ENCODE data around the gene OXGR1. TPM values are rescaled to one million over a fixed set of nuclear protein-coding genes. Genes with fewer than 3 reads are reported as not detected.

The OXGR1 gene
- total RNA-seq, 1 donor: not detected

DNA sequence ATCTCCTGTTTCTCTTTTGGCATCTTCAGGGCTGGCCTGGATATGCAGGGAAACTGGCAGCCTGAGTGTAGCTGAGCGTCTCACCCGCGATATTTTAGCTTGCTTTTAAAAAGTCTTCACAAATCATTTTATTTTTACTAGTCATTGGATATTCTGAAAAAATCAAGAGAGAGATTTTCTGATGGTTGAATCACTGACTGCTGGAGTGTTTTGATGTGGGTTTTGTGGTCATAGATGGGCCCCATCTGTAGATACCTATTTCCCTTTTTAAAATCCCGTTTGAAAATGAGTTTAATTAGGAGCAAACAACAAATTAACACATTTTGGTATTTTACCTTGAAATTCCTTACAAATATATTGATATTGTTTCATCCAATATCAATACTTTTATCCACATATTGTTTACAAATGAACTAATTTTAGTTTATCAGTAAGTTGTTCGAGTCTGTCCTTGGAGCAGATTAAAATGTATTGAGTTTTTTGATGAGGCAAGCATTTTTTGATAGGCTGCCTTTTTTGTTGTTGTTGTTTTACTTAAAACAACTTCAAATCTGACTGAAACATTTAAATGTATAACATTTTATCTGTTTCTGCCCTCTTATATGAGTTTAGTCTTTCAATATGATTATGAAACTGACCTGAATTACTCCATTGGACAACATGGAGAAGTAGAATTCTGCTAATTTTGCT is 21.5 kb upstream of the OXGR1 start:
- Histone ChIP-seq H3K27me3 (ENCODE audit: insufficient read depth, low read length) (peaks cover 35% of the 10 kb centered on the region), H3K9me3 (ENCODE audit: low read depth, low read length) (no peaks in the 10 kb centered on the region), H3K4me1 (ENCODE audit: insufficient read depth, low read length) (no peaks in the 10 kb centered on the region), H3K4me3 (ENCODE audit: low read length) (no peak overlapping the region)

DNA sequence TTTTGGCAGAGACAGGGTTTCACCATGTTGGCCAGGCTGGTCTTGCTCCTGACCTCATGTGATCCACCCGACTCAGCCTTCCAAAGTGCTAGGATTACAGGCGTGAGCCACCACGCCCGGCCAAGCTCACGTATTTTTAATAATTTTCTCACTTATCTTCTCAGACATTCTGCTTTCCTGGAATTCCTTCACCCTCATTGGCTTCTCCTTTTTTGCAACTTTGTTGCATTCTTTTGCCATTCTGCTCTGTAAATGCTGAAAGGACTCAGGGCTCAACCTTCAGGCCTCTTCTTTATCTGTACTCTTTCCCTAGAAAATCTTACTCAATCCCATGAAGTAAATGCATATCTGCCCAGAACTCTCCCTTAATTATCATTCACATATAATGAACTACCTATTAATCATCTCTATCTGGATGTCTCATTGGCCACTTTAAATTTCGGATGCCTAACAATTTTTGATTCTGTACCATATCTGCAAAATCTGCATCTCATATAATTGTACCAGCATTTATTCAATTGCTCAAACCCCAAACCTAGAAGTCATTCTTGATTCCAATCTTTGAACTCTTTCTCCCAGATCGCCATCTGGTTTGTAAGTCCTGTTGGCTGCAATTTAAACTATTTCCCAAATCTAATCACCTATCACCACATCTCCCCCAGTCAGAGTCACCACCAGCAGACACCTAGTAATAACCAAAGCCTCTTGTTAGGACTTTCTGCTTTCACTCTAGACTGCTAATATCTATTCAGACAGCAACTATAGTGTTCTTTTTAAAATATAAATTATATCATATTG is 18.2 kb upstream of the OXGR1 start:
- Histone ChIP-seq H3K9me3 (ENCODE audit: low read depth, low read length) (no peaks in the 10 kb centered on the region), H3K27me3 (ENCODE audit: insufficient read depth, low read length) (peaks cover 27% of the 10 kb centered on the region), H3K4me1 (ENCODE audit: insufficient read depth, low read length) (no peaks in the 10 kb centered on the region), H3K4me3 (ENCODE audit: low read length) (no peak overlapping the region)

DNA sequence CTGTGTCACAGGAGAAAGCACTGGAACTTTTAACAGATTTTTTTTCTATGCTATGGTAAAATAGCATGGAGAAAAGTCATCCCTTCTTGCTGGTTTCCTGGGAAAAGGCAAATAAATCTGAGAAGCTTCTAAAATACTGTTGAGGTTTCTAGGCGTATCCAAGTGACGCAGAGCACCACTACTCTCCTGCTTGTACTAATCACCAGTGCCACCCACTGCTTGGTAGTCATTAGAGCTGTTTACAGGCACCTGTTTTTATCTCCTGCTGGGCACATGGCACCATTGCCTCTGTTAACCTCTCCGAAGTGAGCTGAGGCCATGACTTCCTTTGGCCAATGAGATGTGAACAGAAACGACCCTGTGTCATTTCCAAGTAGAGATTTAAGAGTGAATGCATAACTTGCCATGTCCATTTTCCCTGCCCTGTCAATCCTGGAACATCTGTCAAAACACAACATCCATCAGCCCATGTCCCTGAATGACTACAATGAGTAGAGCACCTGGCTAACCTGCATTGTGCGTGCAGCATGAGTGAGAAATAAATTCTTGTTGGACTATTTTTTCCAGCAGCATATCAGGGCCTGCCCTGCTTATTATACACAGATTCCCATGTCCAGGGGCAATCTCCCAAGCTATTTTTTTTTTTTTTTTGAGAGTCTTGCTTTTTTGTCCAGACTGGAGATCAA is 17.3 kb upstream of the OXGR1 start:
- no peaks in the 10 kb centered on the region for H3K9me3 ChIP-seq (ENCODE audit: low read depth, low read length)
- no peak overlapping the region for H3K4me3 ChIP-seq (ENCODE audit: low read length)
- H3K27me3 ChIP-seq (ENCODE audit: insufficient read depth, low read length): peaks cover 26% of the 10 kb centered on the region
- H3K4me1 ChIP-seq (ENCODE audit: insufficient read depth, low read length): no peaks in the 10 kb centered on the region

DNA sequence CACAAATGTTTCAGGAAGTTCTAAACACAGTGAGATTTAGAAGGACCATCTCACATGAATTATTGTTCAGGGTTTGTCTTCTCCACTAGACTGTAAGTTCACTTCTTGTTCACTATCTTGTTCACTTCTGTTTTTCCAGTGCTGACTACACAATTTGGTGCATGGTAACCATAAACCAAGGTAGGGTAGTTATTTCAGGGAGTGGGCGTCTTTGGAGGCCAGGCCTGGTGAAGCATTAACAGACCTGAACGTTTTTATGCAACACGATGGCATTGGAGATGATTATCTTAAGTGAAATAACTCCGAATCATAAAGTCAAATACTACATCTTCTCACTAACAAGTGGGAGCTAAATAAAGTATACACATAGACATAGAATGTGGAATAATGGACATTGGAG is 14.4 kb upstream of the OXGR1 start:
- Histone ChIP-seq H3K4me3 (ENCODE audit: low read length) (no peak overlapping the region), H3K9me3 (ENCODE audit: low read depth, low read length) (no peaks in the 10 kb centered on the region), H3K4me1 (ENCODE audit: insufficient read depth, low read length) (peaks cover 6% of the 10 kb centered on the region), H3K27me3 (ENCODE audit: insufficient read depth, low read length) (peaks cover 13% of the 10 kb centered on the region)

DNA sequence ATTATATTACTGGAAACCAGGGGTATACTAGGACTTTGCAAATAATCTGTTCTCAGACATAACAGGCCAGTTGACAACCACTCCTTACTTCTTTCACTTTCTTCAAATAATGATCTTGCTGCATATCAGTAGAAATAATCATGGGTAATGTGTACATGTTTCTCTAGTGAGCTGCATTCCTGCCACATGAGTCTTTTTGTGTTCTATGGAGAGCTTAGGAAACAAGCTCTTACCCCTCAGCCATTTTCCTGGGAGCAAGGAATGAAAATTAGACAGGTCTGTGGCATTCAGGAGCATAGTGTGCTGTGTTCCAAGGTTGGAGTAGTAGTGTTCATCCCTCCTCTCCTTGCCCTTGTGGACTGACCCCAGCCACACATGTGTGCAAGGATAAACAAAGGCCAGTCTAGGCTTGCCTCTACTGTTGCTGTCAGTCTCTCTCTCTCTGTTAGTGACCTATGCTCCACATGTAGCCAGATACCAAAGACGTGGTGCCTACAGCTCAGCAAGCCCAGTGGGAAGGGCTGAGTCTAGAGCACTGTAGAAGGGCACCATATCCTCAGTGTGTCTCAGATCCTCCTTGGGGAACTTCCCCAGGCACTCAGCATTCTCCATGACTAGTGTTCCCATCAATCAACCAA is 11.5 kb upstream of the OXGR1 start:
- H3K9me3 ChIP-seq (ENCODE audit: low read depth, low read length): no peaks in the 10 kb centered on the region
- peaks cover 6% of the 10 kb centered on the region for H3K27me3 ChIP-seq (ENCODE audit: insufficient read depth, low read length)
- H3K4me3 ChIP-seq (ENCODE audit: low read length): no peak overlapping the region
- peaks cover 26% of the 10 kb centered on the region for H3K4me1 ChIP-seq (ENCODE audit: insufficient read depth, low read length)

DNA sequence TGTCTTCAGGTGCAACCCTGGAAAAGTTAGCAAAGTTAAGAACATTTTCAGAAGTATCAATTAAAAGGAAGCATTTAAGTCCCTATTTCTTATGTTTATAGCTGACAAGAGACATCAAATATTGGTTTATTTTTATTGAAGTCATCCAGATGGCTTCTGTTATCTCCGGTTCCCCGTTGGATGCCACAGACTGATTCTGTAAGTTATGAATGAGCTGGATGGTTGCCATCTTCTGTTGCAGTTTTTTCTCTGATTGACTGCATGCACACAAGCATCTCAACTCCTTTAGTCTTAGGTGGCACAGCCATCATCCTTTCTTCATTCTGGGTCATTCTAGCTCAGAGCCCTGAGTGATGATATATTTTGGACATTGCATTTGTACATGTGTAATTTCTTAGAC is 10.6 kb upstream of the OXGR1 start:
- H3K4me3 ChIP-seq (ENCODE audit: low read length): no peak overlapping the region
- no peaks in the 10 kb centered on the region for H3K9me3 ChIP-seq (ENCODE audit: low read depth, low read length)
- H3K27me3 ChIP-seq (ENCODE audit: insufficient read depth, low read length): peaks cover 6% of the 10 kb centered on the region
- peaks cover 35% of the 10 kb centered on the region for H3K4me1 ChIP-seq (ENCODE audit: insufficient read depth, low read length)

DNA sequence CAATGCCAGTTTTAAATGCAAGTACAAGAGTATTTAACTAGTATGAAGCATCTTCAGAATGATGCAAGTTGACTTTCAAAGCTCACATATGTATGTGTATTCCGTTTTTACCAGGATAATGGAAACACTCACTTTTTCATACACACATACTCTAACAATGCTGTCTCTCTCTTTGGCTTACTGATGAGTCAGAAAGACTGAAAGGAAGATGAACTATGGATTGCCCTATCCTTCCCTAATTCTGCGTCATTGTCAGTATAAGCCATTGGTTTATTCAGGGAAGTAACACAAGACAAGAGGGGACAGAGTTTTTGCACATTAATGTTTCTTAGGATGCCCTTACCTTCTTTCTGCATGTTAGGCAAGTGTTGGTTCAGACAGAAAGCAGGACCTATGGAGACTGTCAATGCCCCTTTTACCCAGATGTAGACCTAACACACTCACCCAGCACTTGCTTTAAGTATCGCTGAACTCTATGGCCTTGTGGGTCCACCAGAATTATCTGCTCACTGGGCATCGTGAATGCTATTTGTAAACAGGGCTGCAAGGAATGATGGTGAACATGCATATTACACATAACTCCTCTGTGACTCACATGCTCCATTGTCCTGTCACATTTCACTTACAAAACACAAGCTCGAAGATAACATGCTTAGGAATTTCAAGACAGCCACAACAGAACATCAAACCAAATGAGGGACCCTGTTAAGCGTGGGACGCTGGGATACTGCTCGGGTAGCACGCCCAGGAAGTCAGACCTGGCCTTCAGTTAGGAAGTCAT is 10.0 kb upstream of the OXGR1 start:
- H3K4me3 ChIP-seq (ENCODE audit: low read length): no peak overlapping the region

DNA sequence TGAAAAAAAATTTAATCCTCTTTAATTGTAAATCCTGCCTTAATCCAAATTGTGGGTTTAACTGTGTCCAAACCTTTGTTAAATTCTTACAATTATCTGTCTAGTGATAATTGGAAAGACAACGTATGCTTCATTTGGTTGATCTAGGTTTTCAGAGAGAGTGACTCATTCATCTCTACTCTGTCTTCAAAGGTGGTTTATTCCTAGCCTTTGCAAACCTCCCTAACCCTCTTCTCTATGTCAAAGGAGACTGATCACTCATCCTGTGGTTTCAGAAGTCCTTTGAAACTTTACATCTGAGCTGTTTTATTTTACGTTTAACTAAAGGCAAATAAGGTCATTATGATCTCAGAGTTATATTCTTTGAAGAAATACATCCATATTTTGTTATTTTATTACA is 8.8 kb upstream of the OXGR1 start:
- Histone ChIP-seq H3K27me3 (ENCODE audit: insufficient read depth, low read length) (peaks cover 2% of the 10 kb centered on the region), H3K4me3 (ENCODE audit: low read length) (no peak overlapping the region), H3K4me1 (ENCODE audit: insufficient read depth, low read length) (peaks cover 49% of the 10 kb centered on the region), H3K9me3 (ENCODE audit: low read depth, low read length) (no peaks in the 10 kb centered on the region)

More for the DNA sequence above, 10.0 kb upstream of the OXGR1 start:
- peaks cover 4% of the 10 kb centered on the region for H3K27me3 ChIP-seq (ENCODE audit: insufficient read depth, low read length)
- peaks cover 41% of the 10 kb centered on the region for H3K4me1 ChIP-seq (ENCODE audit: insufficient read depth, low read length)
- no peaks in the 10 kb centered on the region for H3K9me3 ChIP-seq (ENCODE audit: low read depth, low read length)

DNA sequence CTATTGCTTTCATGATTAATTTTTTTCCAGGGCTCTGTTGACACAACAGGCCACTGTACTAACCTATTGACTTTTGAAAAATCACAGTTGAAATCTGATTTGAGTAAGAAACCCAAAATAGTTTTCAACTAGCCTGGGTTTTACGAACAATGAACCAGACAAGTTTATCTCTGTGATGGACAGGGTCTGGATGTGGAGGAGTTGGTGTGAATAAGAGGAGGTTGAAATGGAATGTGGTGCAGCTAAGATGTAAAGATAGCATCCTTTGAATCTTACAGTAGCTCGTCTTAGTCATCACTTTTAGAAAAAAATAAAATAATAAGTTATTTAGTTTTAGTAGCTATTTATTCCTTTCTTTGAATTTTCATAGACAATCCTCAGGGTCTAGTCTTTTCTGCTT is 8.3 kb upstream of the OXGR1 start:
- Histone ChIP-seq H3K4me3 (ENCODE audit: low read length) (no peak overlapping the region), H3K9me3 (ENCODE audit: low read depth, low read length) (no peaks in the 10 kb centered on the region), H3K4me1 (ENCODE audit: insufficient read depth, low read length) (peaks cover 49% of the 10 kb centered on the region), H3K27me3 (ENCODE audit: insufficient read depth, low read length) (peaks cover 2% of the 10 kb centered on the region)

DNA sequence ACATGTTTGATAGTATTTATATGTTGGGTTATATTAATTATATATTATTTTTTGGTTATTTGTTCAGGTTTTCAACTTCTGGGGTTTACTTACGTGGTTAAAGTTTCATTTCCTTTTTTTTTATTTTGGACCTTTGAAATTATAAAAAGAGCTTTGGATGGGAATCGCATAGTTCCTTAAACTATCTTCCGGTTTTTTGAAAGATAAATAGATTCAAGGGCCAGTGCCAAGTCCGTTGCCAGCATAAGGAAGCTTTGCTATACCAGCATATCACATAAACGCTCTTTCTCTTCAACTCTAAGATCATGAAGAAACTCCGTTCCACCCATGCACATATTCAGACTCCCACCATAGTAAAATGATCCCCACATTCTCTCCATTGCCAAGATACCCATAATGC is 7.4 kb upstream of the OXGR1 start:
- Histone ChIP-seq H3K4me3 (ENCODE audit: low read length) (no peak overlapping the region), H3K4me1 (ENCODE audit: insufficient read depth, low read length) (peaks cover 53% of the 10 kb centered on the region), H3K27me3 (ENCODE audit: insufficient read depth, low read length) (peaks cover 2% of the 10 kb centered on the region), H3K9me3 (ENCODE audit: low read depth, low read length) (no peaks in the 10 kb centered on the region)

DNA sequence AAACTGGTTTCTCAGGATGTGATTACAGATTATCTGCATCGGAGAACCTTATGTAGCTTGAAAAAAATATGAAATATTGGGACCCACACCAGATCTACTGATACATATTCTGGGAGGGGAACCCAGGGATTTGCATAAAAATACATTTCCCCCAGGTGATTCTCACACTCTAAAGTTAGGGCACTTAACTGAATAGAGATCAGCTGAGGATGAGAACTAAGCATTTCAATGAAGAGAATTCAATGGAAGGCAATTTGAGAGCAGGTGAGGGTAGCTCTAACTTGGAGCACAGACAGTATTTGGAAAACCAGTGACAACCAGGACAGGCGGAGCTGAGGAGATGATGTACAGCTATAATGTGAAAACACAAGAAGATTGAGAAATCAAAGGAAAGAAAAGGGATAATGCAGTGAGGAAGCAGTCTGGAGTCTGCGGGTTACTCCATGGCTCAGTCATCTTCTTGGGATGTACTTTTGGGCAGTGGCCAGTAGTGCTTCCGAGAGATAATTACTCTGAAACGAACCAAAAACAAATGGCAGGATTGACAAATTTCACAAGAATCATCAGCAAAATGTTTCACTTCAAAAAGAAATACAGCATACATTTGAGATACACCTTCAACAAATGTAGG is 6.1 kb upstream of the OXGR1 start:
- Histone ChIP-seq H3K4me3 (ENCODE audit: low read length) (no peak overlapping the region), H3K27me3 (ENCODE audit: insufficient read depth, low read length) (peaks cover 2% of the 10 kb centered on the region), H3K4me1 (ENCODE audit: insufficient read depth, low read length) (peaks cover 63% of the 10 kb centered on the region), H3K9me3 (ENCODE audit: low read depth, low read length) (no peaks in the 10 kb centered on the region)

DNA sequence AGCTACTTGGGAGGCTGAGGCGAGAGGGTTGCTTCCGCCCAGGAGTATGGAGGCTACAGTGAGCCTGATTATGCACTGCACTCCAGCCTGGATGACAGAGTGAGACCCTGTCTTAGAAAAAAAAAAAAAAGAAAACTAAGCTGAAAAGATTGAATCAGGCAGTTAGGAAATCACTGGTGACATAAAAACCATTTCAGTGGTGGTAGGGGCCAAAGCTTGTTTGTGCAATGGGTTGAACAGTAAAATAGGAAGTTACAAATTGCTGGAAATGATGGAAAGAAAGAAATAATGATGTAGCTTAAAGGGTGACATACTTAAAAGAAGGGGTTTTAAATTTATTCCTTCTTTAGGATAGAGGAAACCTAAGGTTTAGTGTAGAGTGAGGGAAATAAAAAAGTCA is 4.8 kb upstream of the OXGR1 start:
- peaks cover 14% of the 10 kb centered on the region for H3K27me3 ChIP-seq (ENCODE audit: insufficient read depth, low read length)
- H3K9me3 ChIP-seq (ENCODE audit: low read depth, low read length): no peaks in the 10 kb centered on the region
- H3K4me3 ChIP-seq (ENCODE audit: low read length): no peak overlapping the region
- peaks cover 65% of the 10 kb centered on the region for H3K4me1 ChIP-seq (ENCODE audit: insufficient read depth, low read length)

DNA sequence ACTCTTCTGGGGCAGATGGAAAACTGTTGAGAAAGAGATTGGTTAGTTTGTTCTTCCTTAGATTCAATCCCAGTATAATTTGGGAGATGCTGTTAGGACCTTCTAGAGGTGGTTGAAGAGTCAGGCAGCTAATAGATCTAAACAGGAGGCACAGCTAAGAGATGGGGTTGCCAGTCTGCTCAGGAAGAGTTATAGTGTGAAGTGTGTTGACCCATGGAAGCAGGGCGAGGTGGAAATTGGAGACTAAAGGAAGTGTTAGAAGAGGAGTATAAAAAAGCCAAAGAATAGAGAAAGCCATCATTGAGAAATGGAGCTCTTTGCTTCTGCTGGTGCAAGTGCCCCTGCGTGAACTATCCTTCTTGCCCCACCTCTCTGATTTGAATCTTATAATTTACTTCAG is 3.8 kb upstream of the OXGR1 start:
- Histone ChIP-seq H3K27me3 (ENCODE audit: insufficient read depth, low read length) (peaks cover 24% of the 10 kb centered on the region), H3K4me1 (ENCODE audit: insufficient read depth, low read length) (peaks cover 66% of the 10 kb centered on the region), H3K4me3 (ENCODE audit: low read length) (no peak overlapping the region), H3K9me3 (ENCODE audit: low read depth, low read length) (no peaks in the 10 kb centered on the region)

DNA sequence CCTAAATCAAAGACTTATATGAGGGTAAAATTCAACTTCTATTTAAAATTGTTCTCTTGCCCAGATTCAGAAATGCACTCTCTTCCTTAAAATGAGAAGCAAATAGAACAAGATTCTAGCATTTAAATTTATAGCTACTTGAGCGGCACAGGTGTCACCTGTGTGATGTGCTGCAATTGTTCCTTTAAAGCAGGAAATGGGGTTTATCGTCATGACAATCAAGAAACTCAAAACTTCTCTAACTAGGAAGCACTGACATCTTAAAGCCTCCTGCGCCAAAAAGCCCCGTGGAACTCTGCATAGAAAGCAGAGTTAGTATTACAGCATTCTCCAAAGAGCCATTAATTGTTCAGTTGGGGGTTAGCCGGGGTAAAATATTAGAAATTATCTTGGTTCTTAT is 2.6 kb upstream of the OXGR1 start:
- Histone ChIP-seq H3K4me3 (ENCODE audit: low read length) (no peak overlapping the region), H3K9me3 (ENCODE audit: low read depth, low read length) (no peaks in the 10 kb centered on the region), H3K4me1 (ENCODE audit: insufficient read depth, low read length) (peaks cover 58% of the 10 kb centered on the region), H3K27me3 (ENCODE audit: insufficient read depth, low read length) (peaks cover 35% of the 10 kb centered on the region)
